ENCODE measurements around the gene KIR3DL1. TPM values are rescaled to one million over a fixed set of nuclear protein-coding genes. Genes with fewer than 3 reads are reported as not detected.
"Not testable (repeated sequence)": the region's sequence is repeated elsewhere in the genome, so short reads cannot be mapped to it uniquely, and the experiment has no call there.

KIR3DL1 gene
- total RNA-seq, 1 experiment from 2014 or later, result not detected

DNA sequence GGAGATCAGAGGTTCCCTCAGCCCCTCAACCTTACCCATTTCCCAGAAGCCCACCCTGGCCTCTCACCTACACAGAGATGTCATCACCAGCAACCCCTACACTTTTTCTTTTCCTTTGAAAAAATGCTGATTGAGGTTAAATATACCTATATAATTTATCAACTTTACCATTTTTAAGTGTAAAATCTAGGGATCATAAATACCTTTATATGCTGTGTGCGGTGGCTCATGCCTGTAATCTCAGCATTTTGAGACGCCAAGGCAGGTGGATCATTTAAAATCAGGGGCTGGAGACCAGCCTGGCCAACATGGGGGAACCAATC, 9.8 kb upstream of the KIR3DL1 start:
- no peak for DNase-seq (ENCODE audit: extremely low read depth, low read depth)

DNA sequence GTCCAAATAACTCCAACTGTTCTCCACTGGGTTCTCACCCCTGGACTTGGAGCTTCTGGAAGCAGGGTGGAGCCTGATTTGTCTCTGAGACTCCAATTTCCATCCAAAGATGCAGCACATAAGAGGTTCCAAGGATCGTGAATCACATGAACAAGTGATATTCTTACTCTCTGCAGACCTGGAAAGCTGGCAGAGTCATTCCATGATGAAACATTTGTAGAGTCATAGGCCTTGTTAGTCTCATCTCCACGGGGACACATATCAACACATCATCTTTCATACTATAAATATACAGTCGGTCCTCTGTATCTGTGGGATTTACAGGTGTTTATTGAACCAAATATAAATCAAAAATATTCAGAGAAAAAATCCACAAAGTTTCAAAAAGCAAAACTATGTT, 1.7 kb upstream of the KIR3DL1 start:
- DNase-seq (ENCODE audit: extremely low read depth, low read depth), result not testable (repeated sequence)

DNA sequence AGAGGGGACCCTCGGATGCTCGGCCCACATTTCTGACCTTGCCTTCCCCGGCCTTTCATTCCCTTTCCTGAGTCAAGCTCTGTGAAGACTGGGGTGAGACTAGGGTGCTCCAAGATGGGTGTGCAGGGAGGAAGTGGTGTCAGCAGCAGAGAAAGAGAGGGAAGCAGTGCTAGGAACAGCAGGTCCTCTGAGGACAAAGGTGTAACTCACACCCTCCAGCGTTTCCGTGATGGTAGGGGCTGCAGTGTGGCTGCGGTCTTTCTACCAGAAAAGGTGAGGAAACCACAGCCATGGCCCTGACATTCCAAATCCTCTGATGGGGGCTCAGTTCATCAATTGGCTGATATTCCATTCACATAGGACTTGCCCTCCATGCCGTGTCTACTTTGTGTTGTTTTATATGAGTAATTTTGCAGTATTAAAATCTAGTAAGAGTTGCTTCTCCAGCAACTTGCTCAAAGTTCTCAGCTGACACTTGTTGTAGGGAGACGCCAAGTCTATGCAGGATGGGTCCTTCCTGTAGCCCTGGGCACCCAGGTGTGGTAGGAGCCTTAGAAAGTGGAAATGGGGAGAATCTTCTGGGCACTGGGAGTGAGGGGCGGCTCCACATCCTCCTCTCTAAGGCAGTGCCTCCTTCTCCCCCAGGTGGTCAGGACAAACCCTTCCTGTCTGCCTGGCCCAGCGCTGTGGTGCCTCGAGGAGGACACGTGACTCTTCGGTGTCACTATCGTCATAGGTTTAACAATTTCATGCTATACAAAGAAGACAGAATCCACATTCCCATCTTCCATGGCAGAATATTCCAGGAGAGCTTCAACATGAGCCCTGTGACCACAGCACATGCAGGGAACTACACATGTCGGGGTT, 1.6 kb downstream of the KIR3DL1 start:
- DNase-seq (ENCODE audit: extremely low read depth, low read depth), result no peak

DNA sequence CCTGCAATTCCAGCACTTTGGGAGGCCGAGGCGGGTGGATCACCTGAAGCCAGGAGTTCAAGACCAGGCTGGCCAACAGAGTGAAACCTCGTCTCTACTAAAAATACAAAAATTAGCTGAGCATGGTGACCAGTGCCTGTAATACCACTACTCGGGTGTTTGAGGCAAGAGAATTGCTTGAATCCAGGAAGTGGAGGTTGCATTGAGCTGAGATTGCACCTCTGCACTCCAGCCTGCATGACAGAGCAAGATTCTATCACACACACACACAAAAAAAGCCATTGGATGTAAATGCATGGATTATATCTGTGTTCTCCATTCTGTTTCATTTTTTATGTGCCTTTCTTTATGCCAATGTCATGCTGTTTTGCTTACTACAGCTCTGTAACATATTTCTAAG, 8.1 kb downstream of the KIR3DL1 start:
- DNase-seq (ENCODE audit: extremely low read depth, low read depth), result not testable (repeated sequence)

DNA sequence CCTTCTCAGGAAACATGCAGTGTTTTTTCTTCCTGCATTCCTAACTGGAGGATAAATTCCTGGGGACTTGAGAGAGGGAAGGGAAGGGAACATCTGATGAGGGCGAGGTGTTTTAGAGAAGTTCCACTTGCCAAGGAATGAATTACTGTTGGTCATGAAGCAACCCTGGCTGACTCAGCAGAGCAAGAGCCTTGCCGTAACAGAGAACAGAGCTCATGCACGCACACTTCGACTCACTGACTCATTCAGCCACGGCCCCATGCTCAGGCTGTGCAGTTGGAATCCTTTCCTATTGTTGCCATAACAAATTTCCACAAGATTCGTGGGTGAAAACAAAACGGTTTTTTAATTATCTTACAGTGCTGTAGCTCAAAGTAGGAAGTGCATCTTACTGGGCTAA, 9.1 kb downstream of the KIR3DL1 start:
- not testable (repeated sequence) for DNase-seq (ENCODE audit: extremely low read depth, low read depth)

DNA sequence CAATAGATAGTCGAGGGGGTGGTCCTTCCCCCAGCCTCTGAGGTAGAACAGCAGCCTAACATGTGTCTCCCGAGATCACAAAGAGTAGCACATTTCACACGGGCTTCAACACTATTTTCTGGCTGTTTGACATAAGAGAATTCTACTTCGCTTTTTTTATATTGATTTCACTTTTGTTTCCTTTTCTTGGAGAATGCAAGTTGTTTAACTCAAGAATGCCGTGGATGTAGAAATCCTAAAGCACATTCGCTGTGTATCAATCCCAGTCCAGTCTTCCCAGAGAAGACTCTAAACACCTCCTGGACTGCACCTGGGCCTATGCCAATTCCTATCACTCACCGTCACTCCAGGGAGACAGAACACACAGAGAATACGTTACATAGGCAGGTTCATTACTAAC, 11.8 kb downstream of the KIR3DL1 start:
- not testable (repeated sequence) for DNase-seq (ENCODE audit: extremely low read depth, low read depth)

DNA sequence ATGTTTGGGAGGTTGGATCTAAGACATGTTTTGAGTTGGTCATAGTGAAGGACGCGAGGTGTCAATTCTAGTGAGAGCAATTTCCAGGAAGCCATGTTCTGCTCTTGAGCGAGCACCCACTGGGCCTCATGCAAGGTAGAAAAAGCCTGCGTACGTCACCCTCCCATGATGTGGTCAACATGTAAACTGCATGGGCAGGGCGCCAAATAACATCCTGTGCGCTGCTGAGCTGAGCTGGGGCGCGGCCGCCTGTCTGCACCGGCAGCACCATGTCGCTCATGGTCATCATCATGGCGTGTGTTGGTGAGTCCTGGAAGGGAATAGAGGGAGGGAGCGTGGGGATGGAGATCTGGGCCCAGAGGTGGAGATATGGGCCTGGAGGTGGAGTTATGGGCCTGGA, 16.2 kb downstream of the KIR3DL1 start, which contains the start of gene KIR2DS4:
TSS of gene KIR2DS4 (plus strand) at position 181 of the 400 bp plus-strand sequence.
- DNase-seq (ENCODE audit: extremely low read depth, low read depth), result not testable (repeated sequence)

DNA sequence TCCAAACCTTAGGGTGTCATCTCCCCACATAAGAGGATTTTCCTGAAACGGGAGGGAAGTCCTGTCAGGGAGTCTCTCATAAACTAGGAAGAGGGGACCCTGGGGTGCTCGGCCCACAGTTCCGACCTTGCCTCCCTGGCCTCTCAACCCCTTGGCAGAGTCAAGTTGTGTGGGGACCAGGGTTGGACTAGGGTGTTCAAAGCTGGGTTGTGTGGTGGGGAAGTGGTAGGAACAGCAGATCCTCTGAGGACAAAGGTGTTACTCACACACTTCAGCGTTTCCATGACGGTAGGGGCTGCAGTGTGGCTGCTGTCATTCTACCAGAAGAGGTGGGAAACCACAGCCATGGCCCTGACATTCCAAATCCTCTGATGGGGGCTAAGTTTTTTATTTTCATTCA, 18.9 kb downstream of the KIR3DL1 start:
- not testable (repeated sequence) for DNase-seq (ENCODE audit: extremely low read depth, low read depth)

DNA sequence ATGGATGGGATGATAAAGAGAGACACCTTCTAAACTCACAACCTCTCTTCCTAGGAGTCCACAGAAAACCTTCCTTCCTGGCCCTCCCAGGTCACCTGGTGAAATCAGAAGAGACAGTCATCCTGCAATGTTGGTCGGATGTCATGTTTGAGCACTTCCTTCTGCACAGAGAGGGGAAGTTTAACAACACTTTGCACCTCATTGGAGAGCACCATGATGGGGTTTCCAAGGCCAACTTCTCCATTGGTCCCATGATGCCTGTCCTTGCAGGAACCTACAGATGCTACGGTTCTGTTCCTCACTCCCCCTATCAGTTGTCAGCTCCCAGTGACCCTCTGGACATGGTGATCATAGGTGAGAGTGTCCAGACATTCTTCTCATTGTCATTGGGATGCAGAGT, 21.3 kb downstream of the KIR3DL1 start:
- not testable (repeated sequence) for DNase-seq (ENCODE audit: extremely low read depth, low read depth)

DNA sequence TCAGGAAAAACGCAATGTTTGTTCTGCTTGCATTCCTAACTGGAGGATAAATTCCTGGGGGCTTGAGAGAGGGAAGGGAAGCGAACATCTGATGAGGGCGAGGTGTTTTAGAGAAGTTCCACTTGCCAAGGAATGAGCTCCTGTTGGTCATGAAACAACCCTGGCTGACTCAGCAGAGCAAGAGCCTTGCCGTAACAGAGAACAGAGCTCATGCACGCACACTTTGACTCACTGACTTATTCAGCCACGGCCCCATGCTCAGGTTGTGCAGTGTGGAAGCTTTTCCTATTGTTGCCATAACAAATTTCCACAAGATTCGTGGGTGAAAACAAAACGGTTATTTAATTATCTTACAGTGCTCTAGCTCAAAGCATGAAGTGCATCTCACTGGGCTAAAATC, 26.9 kb downstream of the KIR3DL1 start:
- DNase-seq (ENCODE audit: extremely low read depth, low read depth), result not testable (repeated sequence)

DNA sequence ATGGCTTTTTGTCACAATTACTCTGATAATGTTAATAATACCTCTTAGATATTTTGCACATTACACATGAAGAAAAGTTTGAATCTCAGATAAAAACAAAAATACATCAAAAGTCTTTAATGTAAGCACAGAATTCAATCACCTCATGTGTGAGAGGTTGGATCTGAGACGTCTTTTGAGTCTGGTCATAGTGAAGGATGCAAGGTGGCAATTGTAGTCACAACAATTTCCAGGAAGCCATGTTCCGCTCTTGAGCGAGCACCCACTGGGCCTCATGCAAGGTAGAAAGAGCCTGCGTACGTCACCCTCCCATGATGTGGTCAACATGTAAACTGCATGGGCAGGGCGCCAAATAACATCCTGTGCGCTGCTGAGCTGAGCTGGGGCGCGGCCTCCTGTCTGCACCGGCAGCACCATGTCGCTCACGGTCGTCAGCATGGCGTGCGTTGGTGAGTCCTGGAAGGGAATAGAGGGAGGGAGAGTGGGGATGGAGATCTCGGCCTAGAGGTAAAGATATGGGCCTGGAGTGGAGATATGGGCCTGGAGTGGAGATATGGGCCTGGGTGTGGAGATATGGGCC, 33.9 kb downstream of the KIR3DL1 start, which contains the start of gene KIR3DL2:
TSS of gene KIR3DL2 (plus strand) at position 383 of the 580 bp plus-strand sequence. CDS start at position 416, 33 bp downstream.
- DNase-seq (ENCODE audit: extremely low read depth, low read depth), result not testable (repeated sequence)

DNA sequence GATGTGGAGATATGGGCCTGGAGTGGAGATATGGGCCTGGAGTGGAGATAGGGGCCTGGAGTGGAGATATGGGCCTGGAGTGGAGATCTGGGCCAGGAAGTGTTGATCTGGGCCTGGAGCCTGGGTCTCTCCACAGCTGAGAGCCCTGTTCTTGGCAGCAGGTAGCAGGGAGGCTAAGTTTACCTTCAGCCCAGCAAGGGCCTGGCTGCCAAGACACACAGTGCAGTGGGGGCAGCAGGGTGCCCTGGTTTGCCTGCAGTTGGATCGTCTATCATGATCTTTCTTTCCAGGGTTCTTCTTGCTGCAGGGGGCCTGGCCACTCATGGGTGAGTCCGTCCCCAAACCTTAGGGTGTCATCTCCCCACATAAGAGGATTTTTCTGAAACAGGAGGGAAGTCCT, 34.7 kb downstream of the KIR3DL1 start:
- no peak for DNase-seq (ENCODE audit: extremely low read depth, low read depth)

DNA sequence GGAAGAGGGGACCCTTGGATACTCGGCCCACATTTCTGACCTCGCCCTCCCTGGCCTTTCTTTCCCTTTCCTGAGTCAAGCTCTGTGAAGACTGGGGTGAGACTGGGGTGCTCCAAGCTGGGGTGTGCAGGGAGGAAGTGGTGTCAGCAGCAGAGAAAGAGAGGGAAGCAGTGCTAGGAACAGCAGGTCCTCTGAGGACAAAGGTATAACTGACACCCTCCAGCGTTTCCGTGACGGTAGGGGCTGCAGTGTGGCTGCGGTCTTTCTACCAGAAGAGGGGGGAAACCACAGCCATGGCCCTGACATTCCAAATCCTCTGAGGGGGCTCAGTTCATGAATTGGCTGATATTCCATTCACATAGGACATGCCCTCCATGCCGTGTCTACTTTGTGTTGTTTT, 35.1 kb downstream of the KIR3DL1 start:
- DNase-seq (ENCODE audit: extremely low read depth, low read depth), result no peak

DNA sequence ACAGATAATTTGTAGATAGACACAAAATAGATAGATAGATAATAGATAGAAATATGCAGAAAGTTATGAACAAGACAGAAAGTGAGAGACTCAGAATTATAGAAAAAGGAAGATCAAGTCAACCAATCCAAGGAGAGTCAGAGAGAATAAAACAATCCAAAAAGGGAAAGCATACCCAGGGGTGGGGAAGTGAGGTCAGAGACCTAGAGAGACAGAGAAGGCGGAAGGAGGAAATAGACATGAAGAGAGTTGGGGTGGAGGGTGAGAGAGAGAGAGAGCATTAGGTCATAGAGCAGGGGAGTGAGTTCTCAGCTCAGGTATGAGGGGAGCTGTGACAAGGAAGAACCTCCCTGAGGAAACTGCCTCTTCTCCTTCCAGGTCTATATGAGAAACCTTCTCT, 39.0 kb downstream of the KIR3DL1 start:
- DNase-seq (ENCODE audit: extremely low read depth, low read depth), result not testable (repeated sequence)

DNA sequence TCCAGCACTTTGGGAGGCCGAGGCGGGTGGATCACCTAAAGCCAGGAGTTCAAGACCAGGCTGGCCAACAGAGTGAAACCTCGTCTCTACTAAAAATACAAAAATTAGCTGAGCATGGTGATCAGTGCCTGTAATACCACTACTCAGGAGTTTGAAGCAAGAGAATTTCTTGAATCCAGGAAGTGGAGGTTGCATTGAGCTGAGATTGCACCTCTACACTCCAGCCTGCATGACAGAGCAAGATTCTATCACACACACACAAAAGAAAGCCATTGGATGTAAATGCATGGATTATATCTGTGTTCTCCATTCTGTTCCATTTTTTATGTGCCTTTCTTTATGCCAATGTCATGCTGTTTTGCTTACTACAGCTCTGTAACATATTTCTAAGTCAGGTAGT, 42.2 kb downstream of the KIR3DL1 start:
- not testable (repeated sequence) for DNase-seq (ENCODE audit: extremely low read depth, low read depth)

DNA sequence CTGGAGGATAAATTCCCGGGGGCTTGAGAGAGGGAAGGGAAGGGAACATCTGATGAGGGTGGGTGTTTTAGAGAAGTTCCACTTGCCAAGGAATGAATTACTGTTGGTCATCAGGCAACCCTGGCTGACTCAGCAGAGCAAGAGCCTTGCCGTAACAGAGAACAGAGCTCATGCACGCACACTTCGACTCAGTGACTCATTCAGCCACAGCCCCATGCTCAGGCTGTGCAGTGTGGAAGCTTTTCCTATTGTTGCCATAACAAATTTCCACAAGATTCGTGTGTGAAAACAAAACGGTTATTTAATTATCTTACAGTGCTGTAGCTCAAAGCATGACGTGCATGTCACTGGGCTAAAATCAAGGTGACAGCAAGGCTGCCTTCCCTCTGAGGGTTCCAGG, 43.2 kb downstream of the KIR3DL1 start:
- not testable (repeated sequence) for DNase-seq (ENCODE audit: extremely low read depth, low read depth)

DNA sequence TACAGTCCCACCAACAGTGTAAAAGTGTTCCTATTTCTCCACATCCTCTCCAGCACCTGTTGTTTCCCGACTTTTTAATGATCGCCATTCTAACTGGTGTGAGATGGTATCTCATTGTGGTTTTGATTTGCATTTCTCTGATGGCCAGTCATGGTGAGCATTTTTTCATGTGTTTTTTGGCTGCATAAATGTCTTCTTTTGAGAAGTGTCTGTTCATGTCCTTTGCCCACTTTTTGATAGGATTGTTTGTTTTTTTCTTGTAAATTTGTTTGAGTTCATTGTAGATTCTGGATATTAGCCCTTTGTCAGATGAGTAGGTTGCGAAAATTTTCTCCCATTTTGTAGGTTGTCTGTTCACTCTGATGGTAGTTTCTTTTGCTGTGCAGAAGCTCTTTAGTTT, 47.2 kb downstream of the KIR3DL1 start:
- DNase-seq (ENCODE audit: extremely low read depth, low read depth), result not testable (repeated sequence)

DNA sequence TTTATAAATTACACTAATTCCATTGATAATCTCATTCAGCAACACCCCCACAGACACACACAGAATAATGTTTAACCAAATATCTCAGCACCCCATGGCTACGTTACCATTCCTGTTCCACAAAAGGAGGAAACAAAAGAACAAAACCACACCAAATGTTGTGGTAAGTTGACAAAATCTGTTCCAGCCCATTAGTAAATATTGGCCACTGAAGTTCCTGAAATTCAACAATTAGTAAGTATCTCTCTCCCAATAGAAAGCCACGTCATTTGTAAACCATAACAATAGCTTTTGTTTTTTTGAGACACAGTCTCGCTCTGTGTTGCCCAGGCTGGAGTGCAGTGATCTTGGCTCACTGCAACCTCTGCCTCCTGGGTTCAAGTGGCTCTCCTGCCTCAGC, 55.4 kb downstream of the KIR3DL1 start:
- no peak for DNase-seq (ENCODE audit: extremely low read depth, low read depth)

DNA sequence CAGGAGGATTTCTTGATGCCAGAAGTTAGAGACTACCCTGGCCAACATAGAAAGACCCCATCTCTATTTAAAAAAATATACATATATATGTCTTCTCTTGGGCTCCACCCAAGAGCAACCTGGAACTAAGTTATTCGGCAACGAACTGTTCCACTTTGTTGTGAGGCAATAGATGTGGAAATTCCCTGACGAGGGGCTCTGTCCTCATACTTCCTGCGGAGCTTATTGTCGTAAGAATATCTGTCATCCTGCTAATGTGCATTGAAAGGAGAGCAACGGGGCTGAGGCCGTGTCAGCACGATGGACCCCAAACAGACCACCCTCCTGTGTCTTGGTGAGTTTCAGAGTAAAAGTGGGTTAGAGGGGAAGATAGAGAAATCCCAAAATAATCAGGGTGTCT, 57.7 kb downstream of the KIR3DL1 start, which contains the start of gene FCAR:
TSS of gene FCAR (plus strand) at position 246 of the 400 bp plus-strand sequence. CDS start at position 301, 55 bp downstream.
- no peak for DNase-seq (ENCODE audit: extremely low read depth, low read depth)

DNA sequence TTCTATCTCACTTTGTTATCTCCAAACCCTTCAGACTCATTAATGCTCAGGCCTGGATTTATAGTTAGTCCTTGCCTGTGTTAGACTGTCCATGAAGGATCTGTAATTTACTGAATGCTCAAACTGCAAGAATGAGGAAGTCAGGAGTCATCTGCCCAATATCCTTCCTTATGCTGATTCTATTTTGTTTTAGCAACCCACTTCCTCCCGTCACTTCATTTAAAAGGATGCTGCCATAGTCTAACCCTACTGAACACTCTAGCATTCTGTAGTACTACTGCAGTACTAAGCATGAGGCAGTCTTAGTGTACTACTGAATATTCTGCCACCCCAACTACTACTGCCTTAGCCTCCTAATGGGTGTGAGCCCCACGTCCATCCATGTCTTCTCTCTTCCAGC, 59.2 kb downstream of the KIR3DL1 start:
- DNase-seq (ENCODE audit: extremely low read depth, low read depth), result no peak

DNA sequence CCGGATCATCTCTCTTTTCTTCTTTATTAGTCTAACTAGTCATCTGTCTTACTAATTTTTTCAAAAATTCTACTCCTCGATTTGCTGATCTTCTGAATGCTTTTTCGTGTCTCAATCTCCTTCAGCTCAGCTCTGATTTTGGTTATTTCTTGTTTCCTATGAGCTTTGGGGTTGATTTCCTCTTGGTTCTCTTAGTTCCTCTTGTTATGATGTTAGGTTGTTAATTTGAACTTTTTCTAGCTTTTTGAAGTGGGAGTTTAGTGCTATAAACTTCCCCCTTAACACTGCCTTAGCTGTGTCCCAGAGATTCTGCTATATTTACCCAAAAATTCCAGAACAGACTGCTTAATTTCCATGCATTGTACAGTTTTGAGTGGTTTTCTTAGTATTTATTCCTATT, 61.2 kb downstream of the KIR3DL1 start:
- no peak for DNase-seq (ENCODE audit: extremely low read depth, low read depth)

All from NCI-H460 (cell line).